Upper lobe of right lung (tissue), 1 donor: ENCODE results near the gene NEK1. TPM values are rescaled to one million over a fixed set of nuclear protein-coding genes. Genes with fewer than 3 reads are reported as not detected.

Experiments
- ATAC-seq: fragments of 200-7000 bp; cut with Tn5 transposase; one replicate; pipeline ENCODE4 v1.9.1; 2020; ENCODE audit warnings: mild to moderate bottlenecking, moderate library complexity
- DNase-seq: peaks from one replicate; pipeline ENCODE4 v3.0.0-alpha.2; 2020
- H3K27ac ChIP-seq: fragments of 200-600 bp; one replicate; pipeline ENCODE4 v1.8.0; 2022
- H3K27me3 ChIP-seq: fragments of 200-600 bp; one replicate; pipeline ENCODE4 v1.8.0; 2022; ENCODE audit warnings: mild to moderate bottlenecking
- H3K36me3 ChIP-seq: fragments of 200-600 bp; one replicate; pipeline ENCODE4 v1.8.0; 2022
- H3K4me1 ChIP-seq: fragments of 200-600 bp; one replicate; pipeline ENCODE4 v1.8.0; 2022
- H3K4me3 ChIP-seq: fragments of 200-600 bp; one replicate; pipeline ENCODE4 v1.8.0; 2022; ENCODE audit warnings: mild to moderate bottlenecking
- H3K9me3 ChIP-seq: fragments of 200-600 bp; one replicate; pipeline ENCODE4 v1.8.0; 2022
- CTCF ChIP-seq: fragments of 200-600 bp; IDR thresholded peaks from one replicate; pipeline ENCODE4 v1.8.0; 2022; ENCODE audit warnings: antibody characterized with exemption
- intact Hi-C: fragments of 100-400 bp; cut with DNase I; formaldehyde crosslinking; loops from one replicate; pipeline ENCODE4 v1.11.0; 2022
- total RNA-seq: library from RNA; stranded (reverse); fragmentation: NEBNext Ultra II Directional; extraction: Animal tissue kit (Norgen Biotek cat#: 25700); gene quantifications from one replicate; pipeline ENCODE4 v1.2.1, GENCODE V29; 2021
- donor health status: DM: no; HTN: yes; CAD: no; lungs with severe emphysema.

Gene NEK1
- total RNA-seq, 1 donor from 2014 or later, result 13.5 TPM

- no peak overlapping the region for H3K4me3 ChIP-seq
- no peaks in the 10 kb centered on the region for H3K4me1 ChIP-seq
- intact Hi-C loops, result loop anchor here (10.0 kb wide), 1 partner anchor 468 kb away; no protein-coding TSS in a partner anchor
- H3K9me3 ChIP-seq, result no peaks in the 10 kb centered on the region
- DNase-seq (no peak), ATAC-seq (peak; percentile 87)
- no peak overlapping the region for H3K27ac ChIP-seq
- peak; percentile 75 for TF ChIP-seq CTCF
- no peaks in the 10 kb centered on the region for H3K27me3 ChIP-seq
- H3K36me3 ChIP-seq, result no peaks in the 10 kb centered on the region
These were observed 119.8 kb downstream of the NEK1 start for GRCh38 chr4:169492436-169493163.

- H3K27ac ChIP-seq, result no peak overlapping the region
- intact Hi-C loops, result loop anchor here (10.0 kb wide), 1 partner anchor 466 kb away; no protein-coding TSS in a partner anchor
- no peaks in the 10 kb centered on the region for H3K4me1 ChIP-seq
- no peak for ATAC-seq
- no peaks in the 10 kb centered on the region for H3K27me3 ChIP-seq
- no peaks in the 10 kb centered on the region for H3K36me3 ChIP-seq
- no peak overlapping the region for H3K4me3 ChIP-seq
- no peak for TF ChIP-seq CTCF
- DNase-seq, result no peak
- no peaks in the 10 kb centered on the region for H3K9me3 ChIP-seq
These were observed 121.2 kb downstream of the NEK1 start for GRCh38 chr4:169491211-169491610.

GRCh38 chr4:169489306-169489705 is 123.1 kb downstream of the NEK1 start:
- DNase-seq, result no peak
- no peak overlapping the region for H3K27ac ChIP-seq
- no peaks in the 10 kb centered on the region for H3K4me1 ChIP-seq
- no peak for TF ChIP-seq CTCF
- no peak for ATAC-seq
- H3K9me3 ChIP-seq, result no peaks in the 10 kb centered on the region
- intact Hi-C loops, result no loop called here
- no peaks in the 10 kb centered on the region for H3K27me3 ChIP-seq
- H3K4me3 ChIP-seq, result no peak overlapping the region
- no peaks in the 10 kb centered on the region for H3K36me3 ChIP-seq

- Histone ChIP-seq H3K36me3 (no peaks in the 10 kb centered on the region), H3K4me1 (no peaks in the 10 kb centered on the region), H3K4me3 (no peak overlapping the region), H3K27me3 (no peaks in the 10 kb centered on the region), H3K9me3 (no peaks in the 10 kb centered on the region), H3K27ac (no peak overlapping the region)
- peak; percentile 59 for ATAC-seq
- intact Hi-C loops, result no loop called here
- DNase-seq, result no peak
- TF ChIP-seq CTCF, result peak; percentile 53
These were observed 126.3 kb downstream of the NEK1 start for GRCh38 chr4:169485791-169486742.

- Histone ChIP-seq H3K27ac (no peak overlapping the region), H3K36me3 (no peaks in the 10 kb centered on the region), H3K9me3 (no peaks in the 10 kb centered on the region), H3K4me3 (no peak overlapping the region), H3K27me3 (no peaks in the 10 kb centered on the region), H3K4me1 (no peaks in the 10 kb centered on the region)
- intact Hi-C loops, result no loop called here
- TF ChIP-seq CTCF, result no peak
- no peak for DNase-seq
- no peak for ATAC-seq
These were observed 127.3 kb downstream of the NEK1 start for GRCh38 chr4:169485086-169485485.
